Pancreas (tissue), 10 donors: Measurements from ENCODE around the gene SLC18A3. TPM values are rescaled to one million over a fixed set of nuclear protein-coding genes. Genes with fewer than 3 reads are reported as not detected.

Source experiments
- ATAC-seq, 4 donors: fragments of 200-7000 bp; cut with Tn5 transposase; one replicate each; pipeline versions ENCODE4 v1.8.0 to v1.9.1; 2020; ENCODE audit warnings: mild to moderate bottlenecking in 4 of 4, moderate library complexity in 4 of 4
- DNase-seq, 6 donors: peaks; one replicate each; pipeline ENCODE4 v3.0.0-alpha.2; 2020
- FAIRE-seq: peaks from 2 replicates; lab custom pipeline; 2012; peaks lifted over from hg19 to GRCh38; lab: Jason Lieb, UNC
- H3K27ac ChIP-seq, 4 donors: fragments of 200-600 bp; sonication (generic); 1 replicate in 3 of 4; 2 replicates in 1 of 4; pipeline versions ENCODE4 v1.5.0 to v1.8.0; 2020
- H3K27me3 ChIP-seq, 4 donors: fragments of 200-600 bp; one replicate each; pipeline ENCODE4 v1.8.0; 2021
- H3K36me3 ChIP-seq, 3 donors: fragments of 200-600 bp; sonication (generic) in 1 of 3; one replicate each; pipeline versions ENCODE4 v1.5.0 to v1.8.0; 2020 to 2021
- H3K4me1 ChIP-seq, 3 donors: fragments of 200-600 bp; one replicate each; pipeline ENCODE4 v1.8.0; 2021
- H3K4me3 ChIP-seq, 4 donors: fragments of 200-600 bp; sonication (generic) in 2 of 4; one replicate each; pipeline versions ENCODE4 v1.5.0 to v1.8.0; 2020 to 2021
- H3K9me3 ChIP-seq, 4 donors: fragments of 200-600 bp; one replicate each; pipeline ENCODE4 v1.8.0; 2021
- WGBS, 2 donors: extraction: QIAGEN DNeasy Blood & Tissue Kit; methylation state at CpG; one replicate each; pipeline ENCODE4 v1.1.7; 2013; 5-methylcytosine and 5-hydroxymethylcytosine counted together
- intact Hi-C, 3 donors: fragments of 100-400 bp; cut with DNase I; formaldehyde crosslinking; loops; one replicate each; pipeline versions ENCODE4 v1.11.1 to v1.14.2; 2022
- polyA plus RNA-seq, 2 donors: library from polyadenylated mRNA; stranded (reverse); fragments of 200-250 nt; gene quantifications; one replicate each; pipeline ENCODE4 v1.2.3, GENCODE V29; 2013
- total RNA-seq, 6 donors: library from RNA; stranded (reverse); fragmentation: NEBNext Ultra II Directional in 4 of 6; extraction: Animal tissue kit (Norgen Biotek cat#: 25700) in 4 of 6; gene quantifications; one replicate each; pipeline versions ENCODE4 v1.2.1 to v1.2.4, GENCODE V29; 2021 to 2023
- TF ChIP-seq, protein P1 (sequence below), 4 donors: fragments of 200-600 bp; sonication (generic) in 3 of 4; IDR thresholded peaks; one replicate each; pipeline versions ENCODE4 v1.5.0 to v1.8.0; 2021; ENCODE audit warnings: antibody characterized with exemption in 4 of 4
- donor health status: healthy with polysubstance abuse.
- donor health status: DM: no; HTN: no; CAD: no; lungs with moderate emphysema.
- donor health status: DM: no; HTN: no; CAD: no.
- donor health status: control.
- donor health status: control.
- donor health status: Bipolar disorder and iron deficiency.
- donor health status: DM: yes; HTN: yes; CAD: no.
- donor health status: DM: no; HTN: no; CAD: no.
- donor health status: DM: no; HTN: no; CAD: no.
- donor health status: DM: yes; HTN: yes; CAD: no.

SLC18A3 gene
- total and polyA plus RNA-seq, 8 donors: 0.09 to 0.47 TPM; not detected in 6

GRCh38 chr10:49620841-49621378 lies 10.8 kb downstream of the SLC18A3 start:
- DNase-seq: peak in 1 of 6 donors; percentile 30
- no peaks in the 10 kb centered on the region for H3K9me3 ChIP-seq
- 47 to 56% methylated on average over 6 of the region's 6 CpGs for WGBS, 2 donors
- no peaks in the 10 kb centered on the region for H3K4me1 ChIP-seq
- no peak overlapping the region for H3K4me3 ChIP-seq
- no peaks in the 10 kb centered on the region for H3K36me3 ChIP-seq
- intact Hi-C loops: no loop called here
- peak in 1 of 4 donors; percentile 43 for ATAC-seq
- peaks cover 0 to 2% (median 0%) of the 10 kb centered on the region in 4 donors for H3K27me3 ChIP-seq
- TF ChIP-seq, protein P1, sequence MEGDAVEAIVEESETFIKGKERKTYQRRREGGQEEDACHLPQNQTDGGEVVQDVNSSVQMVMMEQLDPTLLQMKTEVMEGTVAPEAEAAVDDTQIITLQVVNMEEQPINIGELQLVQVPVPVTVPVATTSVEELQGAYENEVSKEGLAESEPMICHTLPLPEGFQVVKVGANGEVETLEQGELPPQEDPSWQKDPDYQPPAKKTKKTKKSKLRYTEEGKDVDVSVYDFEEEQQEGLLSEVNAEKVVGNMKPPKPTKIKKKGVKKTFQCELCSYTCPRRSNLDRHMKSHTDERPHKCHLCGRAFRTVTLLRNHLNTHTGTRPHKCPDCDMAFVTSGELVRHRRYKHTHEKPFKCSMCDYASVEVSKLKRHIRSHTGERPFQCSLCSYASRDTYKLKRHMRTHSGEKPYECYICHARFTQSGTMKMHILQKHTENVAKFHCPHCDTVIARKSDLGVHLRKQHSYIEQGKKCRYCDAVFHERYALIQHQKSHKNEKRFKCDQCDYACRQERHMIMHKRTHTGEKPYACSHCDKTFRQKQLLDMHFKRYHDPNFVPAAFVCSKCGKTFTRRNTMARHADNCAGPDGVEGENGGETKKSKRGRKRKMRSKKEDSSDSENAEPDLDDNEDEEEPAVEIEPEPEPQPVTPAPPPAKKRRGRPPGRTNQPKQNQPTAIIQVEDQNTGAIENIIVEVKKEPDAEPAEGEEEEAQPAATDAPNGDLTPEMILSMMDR (IDR thresholded peaks at IDR 0.05): no peak
- no peak for FAIRE-seq
- no peak overlapping the region for H3K27ac ChIP-seq

GRCh38 chr10:49621561-49621960 lies 11.5 kb downstream of the SLC18A3 start:
- Histone ChIP-seq H3K27ac (no peak overlapping the region), H3K36me3 (no peaks in the 10 kb centered on the region), H3K4me3 (no peak overlapping the region), H3K4me1 (no peaks in the 10 kb centered on the region), H3K9me3 (no peaks in the 10 kb centered on the region), H3K27me3 (no peaks in the 10 kb centered on the region)
- ATAC-seq (no peak), DNase-seq (no peak), FAIRE-seq (no peak)
- TF ChIP-seq, protein P1 (IDR thresholded peaks at IDR 0.05): no peak
- 41 to 42% methylated on average over 6 of the region's 6 CpGs for WGBS, 2 donors
- intact Hi-C loops: no loop called here

DNA sequence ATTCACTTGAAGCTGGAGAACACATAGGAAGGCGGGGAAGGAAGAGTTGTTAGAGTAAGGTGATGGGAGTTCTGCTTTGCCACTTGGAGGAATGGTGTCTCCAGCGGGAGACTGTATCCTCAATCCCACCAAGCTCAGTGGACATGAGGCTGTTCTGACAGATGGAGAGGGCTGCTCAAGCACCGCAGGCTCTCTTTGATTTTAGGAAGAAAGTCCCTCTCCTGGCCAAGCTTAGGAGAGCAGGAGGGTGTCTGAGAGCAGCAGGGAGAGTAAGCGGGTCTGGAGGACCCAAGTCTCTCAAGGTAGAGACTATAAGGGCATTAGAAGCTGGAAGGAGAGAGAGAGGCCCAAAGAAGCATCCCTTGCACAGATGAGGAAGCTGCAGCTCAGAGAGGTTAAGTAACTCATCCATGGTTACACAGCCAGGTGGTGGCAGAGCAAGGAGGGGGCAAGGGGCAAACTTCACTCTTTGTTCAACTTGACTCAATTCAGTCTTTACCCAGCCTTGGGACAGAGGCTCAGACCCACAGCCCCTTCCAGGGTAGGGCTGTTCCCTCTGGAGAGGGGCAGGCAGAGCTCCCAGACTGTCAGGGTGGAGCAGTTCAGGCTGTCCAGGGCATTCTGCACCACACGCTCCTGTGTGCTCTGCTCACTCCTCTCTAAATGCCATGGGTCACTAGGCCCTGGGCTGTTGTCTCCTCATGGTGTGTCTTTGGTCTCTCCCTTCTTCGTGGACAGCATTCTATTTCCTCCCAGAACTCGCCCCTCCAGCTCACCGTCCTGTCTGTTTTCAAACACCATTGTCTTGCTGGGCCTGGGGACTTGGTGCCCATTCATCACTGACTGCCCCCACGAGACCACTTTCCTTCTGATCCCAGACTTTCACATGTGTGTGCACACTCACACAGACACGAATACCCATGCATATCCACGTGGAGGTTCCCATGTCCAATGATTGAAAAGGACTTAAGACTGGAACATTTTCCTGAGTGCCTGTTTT lies 12.6 kb downstream of the SLC18A3 start:
- Histone ChIP-seq H3K9me3 (no peaks in the 10 kb centered on the region), H3K27me3 (no peaks in the 10 kb centered on the region), H3K36me3 (no peaks in the 10 kb centered on the region), H3K4me3 (no peak overlapping the region), H3K4me1 (no peaks in the 10 kb centered on the region), H3K27ac (no peak overlapping the region)
- ATAC-seq: no peak
- DNase-seq: no peak
- FAIRE-seq: no peak
- TF ChIP-seq, protein P1 (IDR thresholded peaks at IDR 0.05): no peak
- 57 to 63% methylated on average over 11 of the region's 11 CpGs for WGBS, 2 donors
- intact Hi-C loops: no loop called here

- ATAC-seq: no peak
- no peaks in the 10 kb centered on the region for H3K9me3 ChIP-seq
- DNase-seq: no peak
- no peak overlapping the region for H3K4me3 ChIP-seq
- no peak overlapping the region for H3K27ac ChIP-seq
- H3K36me3 ChIP-seq: no peaks in the 10 kb centered on the region
- no peaks in the 10 kb centered on the region for H3K27me3 ChIP-seq
- no peaks in the 10 kb centered on the region for H3K4me1 ChIP-seq
- TF ChIP-seq, protein P1 (IDR thresholded peaks at IDR 0.05): no peak
- WGBS, 2 donors: 39 to 49% methylated on average over 5 of the region's 5 CpGs
- intact Hi-C loops: no loop called here
- no peak for FAIRE-seq
Observed at GRCh38 chr10:49624629-49625028, 14.5 kb downstream of the SLC18A3 start.
